Stimulated activated CD4-positive, alpha-beta T cell treated with anti-CD3 and anti-CD28 coated beads, Interleukin-15, amount 100 ng/mL, for 24 hours (primary cell): Measurements from ENCODE around the gene RAPGEF6.
"Not testable (repeated sequence)": the region's sequence is repeated elsewhere in the genome, so short reads cannot be mapped to it uniquely, and the experiment has no call there.

ENCODE experiments used
- DNase-seq: peaks from one replicate; pipeline ENCODE4 v3.0.0-alpha.2; 2020

Gene RAPGEF6

DNA sequence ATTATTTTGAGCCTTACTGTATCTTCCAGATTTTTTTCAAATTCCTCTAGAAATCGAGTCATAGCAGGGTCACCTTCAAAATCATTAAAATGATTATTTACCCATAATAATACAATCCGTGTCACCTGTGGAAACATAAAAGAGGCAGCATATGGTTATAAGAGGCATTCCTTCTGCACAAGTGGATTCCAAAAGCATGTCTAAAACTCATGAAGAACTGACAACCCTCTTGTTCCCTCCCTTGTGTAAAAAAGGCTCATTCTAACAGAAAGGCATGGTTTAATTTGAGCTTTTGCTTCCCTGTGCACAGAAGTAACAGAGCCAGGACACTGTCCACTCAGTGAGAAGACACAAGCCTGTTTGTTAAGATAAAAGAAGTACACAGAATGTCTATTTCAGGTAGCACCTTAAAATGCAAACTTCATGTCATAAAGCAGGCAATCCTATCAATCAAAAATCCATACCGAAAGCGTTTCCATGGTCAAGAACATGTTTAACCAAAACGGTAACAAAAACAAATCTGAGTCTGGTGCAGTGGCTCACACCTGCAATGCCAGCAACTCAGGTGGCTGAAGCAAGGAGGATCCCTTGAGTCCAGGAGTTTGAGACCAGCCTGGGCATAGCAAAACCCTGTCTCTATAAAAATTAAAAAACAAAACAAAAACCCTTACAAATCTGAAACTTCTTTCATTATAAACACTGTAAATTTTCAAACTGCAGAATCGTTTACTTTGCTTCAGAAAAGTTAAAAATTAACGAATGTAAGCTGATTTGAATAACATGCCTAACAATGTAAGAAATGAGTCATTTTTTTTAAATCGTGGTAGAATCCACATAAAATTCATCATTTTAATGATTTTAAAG, 139.3 kb downstream of the RAPGEF6 start:
- DNase-seq, result no peak

DNA sequence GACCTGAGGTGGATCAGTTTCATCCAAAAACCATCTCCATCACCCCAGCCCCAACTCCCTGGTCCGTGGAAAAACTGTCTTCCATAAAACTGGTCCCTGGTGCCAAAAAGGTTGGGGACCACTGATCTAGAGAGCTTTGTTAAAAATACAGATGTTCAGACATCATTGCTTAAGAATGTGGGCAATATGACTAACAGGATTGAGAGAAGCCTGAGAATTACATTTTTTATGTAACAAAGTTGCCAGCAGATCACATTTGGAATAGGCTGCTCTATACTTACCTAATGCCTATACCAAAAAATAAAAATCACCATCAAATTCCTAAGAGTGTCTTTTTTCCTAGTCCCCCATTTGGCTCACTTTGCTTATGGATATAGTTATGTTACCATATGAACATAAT, 143.3 kb downstream of the RAPGEF6 start:
- DNase-seq, result no peak

DNA sequence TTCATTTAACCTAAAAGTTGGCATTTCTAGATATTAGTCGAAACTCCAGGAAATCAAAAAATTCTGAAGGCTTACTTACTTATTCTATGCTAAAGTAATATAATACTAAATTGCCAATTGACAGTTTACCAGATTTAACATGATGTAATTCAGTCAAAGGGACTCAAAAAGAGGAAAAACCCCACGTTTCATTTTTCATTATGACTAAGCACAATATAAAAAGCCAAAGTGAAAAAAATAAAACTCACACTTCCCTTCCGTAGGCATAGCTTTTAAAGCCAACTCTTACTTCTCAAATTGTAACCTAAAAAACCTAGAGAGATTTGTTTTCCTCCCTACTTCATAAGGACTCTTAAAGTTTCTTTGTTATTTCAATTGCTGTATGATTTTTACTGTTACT, 146.6 kb downstream of the RAPGEF6 start:
- DNase-seq, result no peak

DNA sequence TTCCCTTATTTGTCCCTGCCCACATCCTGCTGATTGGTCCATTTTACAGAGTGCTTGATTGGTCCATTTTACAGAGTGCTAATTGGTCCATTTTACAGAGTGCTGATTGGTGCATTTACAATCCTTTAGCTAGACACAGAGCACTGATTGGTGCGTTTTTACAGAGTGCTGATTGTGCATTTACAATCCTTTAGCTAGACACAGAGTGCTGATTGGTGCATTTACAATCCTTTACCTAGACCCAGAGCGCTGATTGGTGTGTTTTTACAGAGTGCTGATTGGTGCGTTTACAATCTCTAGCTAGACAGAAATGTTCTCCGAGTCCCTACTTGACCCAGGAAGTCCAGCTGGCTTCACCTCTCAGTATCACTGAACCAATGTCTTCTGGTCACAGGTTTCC, 147.7 kb downstream of the RAPGEF6 start:
- DNase-seq, result not testable (repeated sequence)

DNA sequence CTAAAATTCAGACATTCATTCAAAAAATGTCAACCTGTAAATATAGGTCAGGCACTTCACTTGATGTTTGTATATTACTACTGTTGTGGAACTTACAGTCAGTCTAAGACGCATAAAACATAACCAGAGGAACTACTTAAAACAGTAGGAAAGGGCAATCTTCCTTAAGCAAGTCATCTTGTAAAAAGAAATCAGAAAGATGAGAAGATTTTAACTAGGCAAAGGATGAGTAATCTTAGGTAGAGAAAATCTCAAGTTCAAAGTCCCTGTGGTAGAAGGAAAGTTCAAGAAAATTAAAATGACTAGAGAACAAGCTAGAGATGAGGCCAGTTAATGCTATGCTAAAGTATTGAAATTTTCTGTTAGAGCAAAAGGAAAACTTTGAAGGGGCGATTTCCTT, 152.4 kb downstream of the RAPGEF6 start:
- no peak for DNase-seq

DNA sequence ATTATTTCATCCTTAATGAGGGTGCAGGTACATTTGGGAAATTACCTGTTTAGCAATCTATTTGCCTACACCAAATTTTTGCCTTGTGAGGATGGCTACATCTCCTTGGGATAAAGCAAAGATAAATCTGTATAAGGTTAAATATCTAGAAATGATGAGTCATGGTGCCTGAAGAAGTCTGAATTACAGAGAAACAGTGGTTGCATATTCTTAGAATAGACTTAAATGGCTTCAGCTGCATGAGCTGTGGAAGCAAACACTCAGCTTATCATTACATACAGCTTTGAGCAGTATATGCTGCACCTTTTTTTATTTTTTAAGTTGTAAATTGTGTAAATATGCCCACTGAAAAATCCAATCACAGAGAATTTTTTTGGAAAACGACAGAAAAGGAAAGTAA, 153.5 kb downstream of the RAPGEF6 start:
- no peak for DNase-seq

DNA sequence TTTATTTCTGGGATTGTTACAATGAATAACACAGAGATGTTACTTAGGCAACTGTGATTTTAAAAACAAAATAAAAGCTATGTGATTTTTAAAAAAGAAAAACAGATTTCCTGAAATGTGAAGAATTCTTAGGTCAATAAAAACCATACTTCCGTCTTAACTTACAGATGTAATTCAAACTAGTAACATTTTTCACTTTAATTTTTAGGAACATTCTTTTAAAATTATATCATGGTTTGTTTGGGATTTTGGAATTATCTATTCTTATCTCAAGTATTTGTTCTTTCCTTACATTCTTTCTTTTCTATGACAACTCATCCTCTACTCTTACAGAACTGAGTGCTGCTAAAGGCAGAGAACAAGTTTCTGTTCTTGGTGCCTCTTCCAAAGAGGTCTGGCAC, 159.5 kb downstream of the RAPGEF6 start:
- DNase-seq, result no peak

DNA sequence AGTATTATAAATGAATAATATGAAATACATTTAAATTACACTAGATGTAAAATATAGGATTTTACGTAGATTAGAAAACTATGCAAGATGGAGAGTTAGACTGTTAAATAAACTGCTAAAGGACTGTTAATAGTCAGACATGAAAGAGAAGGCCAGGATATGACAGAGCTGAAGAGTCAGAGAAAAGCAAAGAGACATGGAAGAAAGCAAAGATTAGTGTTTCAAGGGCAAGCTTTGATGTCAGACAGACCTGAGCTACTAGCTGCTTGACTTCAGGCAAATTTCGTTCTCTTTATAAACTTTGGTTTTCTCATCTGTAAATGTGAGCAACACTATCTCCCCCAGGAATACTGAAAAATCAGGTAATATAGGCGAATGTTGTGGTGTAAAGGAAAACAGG, 161.3 kb downstream of the RAPGEF6 start:
- no peak for DNase-seq

DNA sequence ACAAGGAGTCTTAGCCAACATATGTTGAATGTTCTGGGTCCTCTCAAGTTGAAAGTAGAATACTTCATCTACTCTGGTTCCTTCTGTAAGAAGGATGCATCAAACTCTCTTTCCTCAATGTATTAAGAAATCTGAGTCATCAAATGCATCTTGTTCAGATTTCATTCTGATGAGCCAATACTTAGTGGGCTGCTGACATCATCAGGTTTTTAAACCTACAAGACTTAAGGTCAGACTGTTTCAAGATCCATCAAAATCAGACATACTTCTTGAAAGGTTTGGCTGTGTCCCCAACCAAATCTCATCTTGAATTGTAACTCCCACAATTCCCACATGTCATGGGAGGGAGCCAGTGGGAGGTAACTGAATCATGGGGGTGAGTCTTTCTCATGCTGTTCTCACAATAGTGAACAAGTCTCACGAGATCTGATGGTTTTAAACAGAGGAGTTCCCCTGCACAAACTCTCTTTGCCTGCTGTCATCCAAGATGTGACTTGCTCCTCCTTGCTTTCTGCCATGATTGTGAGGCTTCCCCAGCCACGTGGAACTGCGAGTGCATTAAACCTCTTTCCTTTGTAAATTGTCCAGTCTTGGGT, 168.8 kb downstream of the RAPGEF6 start:
- peak; percentile 6 for DNase-seq

DNA sequence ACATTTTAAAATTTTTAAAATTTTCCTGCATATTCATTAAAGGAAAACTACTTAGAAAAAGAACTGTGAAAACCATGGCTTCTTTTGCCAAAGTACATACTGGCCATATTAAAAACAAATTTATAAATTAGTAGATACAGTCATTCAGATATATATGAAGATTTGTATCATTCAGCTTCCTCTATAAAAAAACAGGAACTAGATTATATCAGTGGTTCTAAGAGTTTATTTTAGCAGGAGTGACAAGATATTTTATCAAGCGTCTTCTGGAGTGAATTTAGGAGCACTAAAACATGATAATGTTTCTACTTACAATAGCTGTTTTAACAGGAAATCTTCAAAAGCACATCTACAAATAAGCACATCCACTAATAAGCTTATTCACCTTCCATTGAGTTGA, 171.4 kb downstream of the RAPGEF6 start:
- DNase-seq, result no peak

DNA sequence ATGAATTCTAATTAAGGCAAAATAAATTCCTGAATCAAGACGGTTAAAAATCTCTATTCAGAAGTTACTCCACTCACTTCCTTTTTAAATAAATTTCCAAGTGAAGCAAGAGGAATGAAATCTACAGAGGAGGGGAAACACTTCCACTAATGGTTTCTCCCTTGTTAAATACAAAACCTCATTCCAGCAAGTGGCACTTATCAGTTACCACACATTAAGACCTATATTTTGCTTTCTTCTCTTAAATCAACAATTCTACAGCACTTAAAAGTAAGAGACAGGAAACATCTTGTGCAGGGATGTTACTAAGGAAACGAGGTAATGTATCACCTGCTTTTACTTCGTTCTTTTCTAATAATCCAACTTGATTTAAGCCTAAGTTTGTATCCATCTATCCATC, 172.6 kb downstream of the RAPGEF6 start:
- no peak for DNase-seq

DNA sequence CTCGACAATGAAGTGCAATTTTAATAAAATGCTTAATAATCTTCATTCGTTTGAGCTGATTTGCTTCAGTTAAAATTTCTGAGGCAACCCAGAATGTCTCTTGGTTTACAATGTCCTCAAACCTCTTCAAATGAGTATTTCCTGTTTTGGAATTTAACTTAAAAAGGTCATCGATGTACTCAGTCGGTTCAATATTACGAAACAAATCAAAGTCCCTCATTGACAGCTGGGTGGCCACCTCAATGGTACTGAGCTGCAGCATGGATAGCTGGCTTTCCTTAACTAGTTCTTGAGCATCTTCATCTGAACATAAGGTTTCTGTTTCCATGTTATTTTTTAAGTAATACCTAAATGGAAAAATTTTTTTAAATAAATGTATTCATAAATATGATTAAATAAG, 173.3 kb downstream of the RAPGEF6 start:
- no peak for DNase-seq

DNA sequence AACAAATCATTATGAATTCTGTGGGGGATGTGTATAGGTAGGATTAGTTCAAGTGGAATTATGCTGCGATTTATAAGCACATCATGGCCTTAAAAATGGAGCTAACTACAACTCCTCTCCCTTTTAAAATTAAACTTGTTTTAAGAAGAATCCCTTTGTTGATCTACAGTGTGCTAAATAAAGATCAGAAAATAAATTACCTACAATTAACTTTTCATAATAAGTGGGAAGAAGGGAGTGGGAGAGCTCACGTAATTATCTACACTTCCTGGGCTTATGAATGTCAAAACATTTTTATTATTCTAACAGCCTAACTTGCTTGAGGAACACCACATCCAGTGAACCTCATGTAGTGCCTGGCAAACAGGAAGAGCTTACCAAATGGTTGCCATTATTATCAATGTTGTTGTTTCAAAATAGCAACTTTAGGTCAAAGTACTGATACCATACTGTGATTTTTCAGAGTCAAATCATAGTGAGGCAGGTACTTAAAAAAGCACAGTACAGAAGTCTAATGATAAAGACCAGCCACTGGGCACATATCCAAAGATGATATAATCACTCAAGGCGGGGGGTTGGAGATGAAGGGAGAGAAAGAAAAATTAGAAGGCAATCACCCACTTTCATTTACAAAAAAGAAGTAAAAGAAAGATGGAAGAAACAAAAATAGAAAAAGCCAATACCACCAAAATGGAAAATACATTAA, 174.0 kb downstream of the RAPGEF6 start:
- no peak for DNase-seq

DNA sequence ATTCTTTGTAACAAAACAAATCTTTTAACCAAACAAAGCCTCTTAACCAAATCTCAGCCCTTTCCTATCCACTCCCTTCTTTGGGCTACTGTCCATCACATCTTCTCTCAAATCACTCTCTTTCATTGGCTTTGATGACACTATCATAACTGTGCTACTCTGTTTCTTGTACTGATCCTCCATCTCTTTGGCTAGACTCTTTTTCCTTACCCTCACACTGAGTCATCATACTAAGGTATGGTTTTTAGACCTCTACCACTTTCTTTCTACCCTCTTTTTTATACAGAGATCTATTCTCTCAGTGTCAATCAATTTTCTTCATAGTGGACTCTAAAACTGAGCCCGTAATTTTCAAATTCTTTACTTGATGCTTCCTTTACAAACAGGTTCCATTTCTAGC, 174.9 kb downstream of the RAPGEF6 start:
- no peak for DNase-seq

DNA sequence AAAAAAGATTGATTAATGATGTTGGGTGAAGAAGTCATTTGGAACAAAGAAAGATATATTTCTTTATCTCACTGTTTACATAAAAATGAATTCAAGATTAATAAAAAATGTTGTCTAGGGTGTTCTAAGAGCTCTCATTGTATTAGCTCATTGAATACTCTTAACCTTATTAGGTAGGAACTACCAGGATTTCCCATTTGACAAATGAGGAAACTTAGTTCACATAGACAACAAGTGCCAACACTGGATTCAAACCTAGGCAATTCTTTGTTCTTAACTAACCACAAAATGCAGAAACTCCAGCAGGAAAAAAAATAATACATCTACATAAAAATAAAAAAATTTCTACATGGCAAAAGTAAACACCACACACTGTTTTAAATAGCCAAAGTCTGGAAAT, 175.8 kb downstream of the RAPGEF6 start:
- DNase-seq, result no peak

DNA sequence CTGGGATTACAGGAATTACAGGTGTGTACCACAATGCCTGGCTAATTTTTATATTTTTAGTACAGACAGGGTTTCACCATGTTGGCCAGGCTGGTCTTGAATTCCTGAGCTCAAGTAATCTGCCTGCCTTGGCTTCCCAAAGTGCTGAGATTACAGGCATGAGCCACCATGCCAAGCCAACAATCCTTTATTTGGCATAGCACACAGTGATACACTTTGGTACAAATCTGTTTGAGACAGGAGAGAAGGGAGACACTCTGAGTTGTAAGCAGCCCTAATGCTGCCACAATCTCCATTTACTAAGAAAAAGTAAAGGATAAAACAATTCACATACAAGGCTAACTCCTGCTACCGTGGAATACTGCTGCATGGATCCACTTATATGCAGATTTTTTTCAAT, 177.8 kb downstream of the RAPGEF6 start:
- no peak for DNase-seq

DNA sequence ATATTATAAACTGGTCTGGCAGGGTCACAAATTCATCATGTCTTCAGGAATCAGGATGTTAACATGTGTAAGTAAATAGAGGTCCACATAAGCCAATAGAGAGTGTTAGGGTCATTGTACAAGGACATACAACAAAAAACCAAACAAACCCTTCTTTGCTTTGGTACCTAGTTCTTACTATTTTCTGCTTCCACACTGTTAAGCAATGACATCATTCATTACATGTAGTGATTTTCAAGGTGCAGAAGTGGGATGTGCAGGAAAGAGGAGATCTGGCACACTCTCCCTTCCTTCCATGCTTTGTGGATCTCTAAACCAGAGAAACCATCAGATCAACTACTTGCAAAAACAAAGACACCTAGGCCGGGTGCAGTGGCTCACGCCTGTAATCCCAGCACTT, 184.1 kb downstream of the RAPGEF6 start:
- no peak for DNase-seq

DNA sequence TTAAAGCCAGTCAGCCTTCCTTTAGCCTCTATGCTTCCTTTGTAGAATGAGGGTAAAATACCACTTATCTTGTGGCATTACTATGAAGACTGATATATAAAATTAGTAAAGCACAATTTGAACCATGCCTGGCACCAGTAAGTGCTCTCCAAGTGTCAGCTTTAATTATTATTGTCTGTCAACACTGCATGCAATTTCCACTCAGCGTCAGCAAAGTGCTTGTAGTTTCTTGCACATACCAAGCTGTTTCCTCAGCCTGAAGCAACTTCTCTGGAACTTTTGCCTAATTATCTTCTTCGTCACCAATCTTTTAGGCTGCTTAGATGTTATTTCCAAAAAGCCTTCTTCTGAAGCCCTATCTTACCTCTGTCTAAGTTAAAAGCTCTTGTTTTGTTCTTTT, 193.8 kb downstream of the RAPGEF6 start:
- DNase-seq, result no peak

DNA sequence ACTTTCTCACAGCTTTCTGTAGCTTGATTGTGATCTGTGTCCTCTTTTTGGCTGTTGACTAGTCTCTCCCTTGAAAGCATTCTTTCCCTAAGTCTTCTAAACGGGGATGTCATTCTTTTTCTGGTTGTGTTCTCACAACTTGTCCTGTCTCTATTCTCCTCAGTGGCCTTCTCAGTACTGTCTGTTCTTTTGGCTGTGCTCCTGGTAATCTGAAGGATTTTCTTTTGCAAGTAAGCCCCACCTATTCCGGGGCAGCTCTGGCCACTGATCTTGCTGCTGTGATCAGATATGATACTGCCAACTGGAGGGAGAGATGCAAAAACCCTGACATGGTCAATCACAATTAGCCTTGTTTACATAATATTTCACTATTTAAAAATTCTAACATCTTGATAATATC, 198.9 kb downstream of the RAPGEF6 start:
- no peak for DNase-seq

DNA sequence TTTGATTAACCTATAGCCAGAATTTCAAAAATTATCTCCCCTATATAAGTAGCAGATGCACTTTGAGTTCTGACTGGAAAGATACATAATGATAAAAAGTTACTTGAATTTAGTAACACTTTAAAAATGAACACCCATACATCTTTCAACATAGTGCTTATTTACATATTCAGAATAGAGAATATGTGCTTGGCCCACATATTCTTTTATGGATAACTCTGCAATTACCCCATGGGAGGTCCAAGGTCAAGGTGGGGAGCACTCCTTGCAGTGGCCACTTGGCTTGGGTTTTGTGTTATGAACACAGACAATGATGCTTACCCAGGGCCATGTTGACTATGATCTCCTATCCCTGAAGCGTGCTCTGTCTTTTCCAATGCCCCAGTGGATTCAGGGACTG, 201.9 kb downstream of the RAPGEF6 start:
- no peak for DNase-seq

DNA sequence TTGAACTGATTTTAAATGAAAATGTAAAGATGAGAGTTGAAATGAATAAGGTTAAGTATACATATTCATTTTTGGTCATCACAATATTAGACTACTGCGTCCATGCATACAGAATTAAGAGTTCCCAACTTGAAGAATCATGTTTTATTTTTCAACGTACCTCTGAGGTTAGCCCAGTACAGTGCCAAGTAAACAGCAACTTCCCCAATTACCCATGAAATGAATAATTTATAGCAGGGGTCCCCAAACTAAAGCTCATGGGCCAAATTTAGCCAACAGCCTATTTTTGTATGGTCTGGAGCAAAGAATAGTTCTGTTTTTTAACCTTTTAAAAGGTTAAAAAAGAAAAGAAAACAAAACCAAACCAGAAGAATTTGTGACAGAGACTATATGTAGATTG, 203.2 kb downstream of the RAPGEF6 start:
- no peak for DNase-seq

DNA sequence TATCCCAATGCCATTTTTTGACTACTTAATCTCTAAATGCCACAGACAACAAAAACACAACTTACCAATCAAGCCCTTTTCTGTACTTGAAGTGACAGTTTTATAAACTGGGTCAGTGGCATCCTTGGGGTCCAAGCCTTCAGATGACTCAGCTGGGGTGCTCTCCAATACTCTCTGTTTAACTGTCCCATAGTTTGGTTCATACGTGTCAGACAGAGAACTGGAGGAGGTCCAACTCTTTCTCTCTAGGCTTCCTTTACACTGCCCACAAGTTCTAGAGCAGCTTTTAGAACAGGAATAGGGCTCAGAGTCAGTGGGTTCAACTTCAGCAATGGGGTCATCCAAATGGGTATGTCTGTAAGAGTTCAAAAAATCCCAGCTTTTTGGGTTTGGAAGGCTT, 204.2 kb downstream of the RAPGEF6 start:
- DNase-seq, result no peak

DNA sequence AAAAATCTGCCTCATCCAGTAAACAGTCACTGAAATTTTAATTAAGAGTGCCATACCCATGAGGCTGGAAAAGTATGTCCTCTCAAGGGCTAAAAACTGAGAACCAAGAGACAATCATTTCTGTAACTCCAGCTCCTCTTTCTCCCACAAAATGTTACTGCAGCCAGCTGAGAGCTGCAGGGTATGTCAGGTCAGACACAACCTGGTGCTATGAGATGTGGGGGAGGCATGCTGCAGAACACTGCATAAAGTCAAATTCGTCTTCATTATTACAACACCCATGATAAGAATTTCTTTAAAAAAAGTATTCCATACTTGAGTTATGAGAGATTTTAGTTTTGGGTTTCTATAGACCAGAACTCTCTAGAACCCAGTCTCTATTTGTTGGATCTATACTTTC, 209.0 kb downstream of the RAPGEF6 start:
- DNase-seq, result no peak

DNA sequence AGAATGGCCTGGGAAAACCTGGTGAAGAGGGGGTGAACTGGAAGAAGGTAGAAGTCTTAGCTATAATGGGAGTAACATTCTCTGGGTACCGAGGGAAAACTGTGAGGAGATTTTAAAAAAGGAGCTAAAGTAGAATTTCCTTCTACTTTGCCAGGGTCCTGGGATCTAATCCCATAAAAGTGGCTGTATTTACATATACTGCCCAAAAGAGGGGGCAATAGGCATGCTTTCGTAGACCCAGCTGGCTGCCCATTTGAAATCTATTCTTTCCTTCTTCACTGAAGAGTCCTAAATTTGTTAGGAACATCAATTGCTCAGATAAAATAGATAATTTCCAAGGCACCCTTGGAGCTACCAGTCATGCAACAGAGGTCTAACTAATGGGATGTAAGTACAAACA, 212.0 kb downstream of the RAPGEF6 start:
- no peak for DNase-seq
